ENCODE data around the gene RNF141. TPM values are rescaled to one million over a fixed set of nuclear protein-coding genes. Genes with fewer than 3 reads are reported as not detected.

RNF141 gene
- total and polyA plus RNA-seq, 2 donors (not counting 3 experiments of a cell fraction or from before 2014, with no cell fraction given) = 9.4 to 32.4 TPM

DNA sequence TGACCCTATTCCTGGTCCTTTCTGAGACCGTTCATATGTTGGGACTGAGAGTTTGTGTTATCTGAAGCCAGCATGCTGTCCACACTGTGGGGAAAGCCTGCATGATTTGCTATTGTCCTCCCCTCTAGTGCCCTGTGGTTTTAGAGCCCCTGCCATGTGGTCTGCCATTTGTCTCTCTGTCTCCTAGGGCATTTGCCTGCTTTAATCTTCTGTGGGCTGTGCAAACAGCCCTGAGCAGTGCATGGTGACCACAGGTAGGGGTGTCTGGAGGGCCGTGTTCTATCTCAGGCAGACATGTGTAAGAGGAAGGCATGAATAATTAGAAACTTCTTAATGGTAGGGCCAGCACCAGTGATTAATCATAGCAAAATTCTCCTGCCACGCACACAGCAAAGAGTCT lies 62.9 kb downstream of the RNF141 start:
- Histone ChIP-seq H3K4me2 (ENCODE audit: insufficient read depth, low read length) (no peak overlapping the region), H3K79me2 (ENCODE audit: control insufficient read depth, insufficient read depth, low read length) (no peaks in the 10 kb centered on the region), H3K36me3 (ENCODE audit: control insufficient read depth in 2 of 2, extremely low read depth in 1 of 2, insufficient read depth in 2 of 2, low read length in 2 of 2) (no peaks in the 10 kb centered on the region), H3K27ac (ENCODE audit: insufficient read depth, low read depth, low read length) (no peak overlapping the region), H3K4me1 (ENCODE audit: control insufficient read depth, extremely low read depth, insufficient read depth, low read length) (no peaks in the 10 kb centered on the region), H2AFZ (ENCODE audit: low read depth, low read length) (no peak overlapping the region), H4K20me1 (replicated peaks; ENCODE audit: control insufficient read depth, extremely low read depth, insufficient read depth, low read length) (no peaks in the 10 kb centered on the region), H3K9me3 (replicated peaks; ENCODE audit: control insufficient read depth, insufficient read depth, low read length) (no peaks in the 10 kb centered on the region), H3K4me3 (replicated peaks in 1 of 3; ENCODE audit: insufficient read depth in 1 of 3, low read depth in 1 of 3, low read length in 3 of 3) (no peak overlapping the region), H3K9ac (replicated peaks; ENCODE audit: extremely low read depth, insufficient read depth, low read length) (no peak overlapping the region), H3K27me3 (ENCODE audit: control insufficient read depth in 2 of 2, insufficient read depth in 2 of 2, low read length in 2 of 2) (no peaks in the 10 kb centered on the region), H3K9me1 (replicated peaks; ENCODE audit: control insufficient read depth, extremely low read depth, insufficient read depth, low read length) (no peaks in the 10 kb centered on the region)
- POLR2A ChIA-PET = no interaction called here
- TF ChIP-seq POLR2AphosphoS5 (IDR thresholded peaks at IDR 0.05; ENCODE audit: insufficient read depth, low read depth, low read length) = no peak
- no peak for TF ChIP-seq FOS (IDR thresholded peaks at IDR 0.05; ENCODE audit: borderline replicate concordance, insufficient read depth, low read length)
- no peak for TF ChIP-seq MYC (IDR thresholded peaks at IDR 0.05; ENCODE audit: low read depth, low read length)
- TF ChIP-seq, protein P1, sequence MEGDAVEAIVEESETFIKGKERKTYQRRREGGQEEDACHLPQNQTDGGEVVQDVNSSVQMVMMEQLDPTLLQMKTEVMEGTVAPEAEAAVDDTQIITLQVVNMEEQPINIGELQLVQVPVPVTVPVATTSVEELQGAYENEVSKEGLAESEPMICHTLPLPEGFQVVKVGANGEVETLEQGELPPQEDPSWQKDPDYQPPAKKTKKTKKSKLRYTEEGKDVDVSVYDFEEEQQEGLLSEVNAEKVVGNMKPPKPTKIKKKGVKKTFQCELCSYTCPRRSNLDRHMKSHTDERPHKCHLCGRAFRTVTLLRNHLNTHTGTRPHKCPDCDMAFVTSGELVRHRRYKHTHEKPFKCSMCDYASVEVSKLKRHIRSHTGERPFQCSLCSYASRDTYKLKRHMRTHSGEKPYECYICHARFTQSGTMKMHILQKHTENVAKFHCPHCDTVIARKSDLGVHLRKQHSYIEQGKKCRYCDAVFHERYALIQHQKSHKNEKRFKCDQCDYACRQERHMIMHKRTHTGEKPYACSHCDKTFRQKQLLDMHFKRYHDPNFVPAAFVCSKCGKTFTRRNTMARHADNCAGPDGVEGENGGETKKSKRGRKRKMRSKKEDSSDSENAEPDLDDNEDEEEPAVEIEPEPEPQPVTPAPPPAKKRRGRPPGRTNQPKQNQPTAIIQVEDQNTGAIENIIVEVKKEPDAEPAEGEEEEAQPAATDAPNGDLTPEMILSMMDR (IDR thresholded peaks at IDR 0.05; ENCODE audit: extremely low read depth in 1 of 2, insufficient read depth in 1 of 2, low read depth in 1 of 2, low read length in 2 of 2) = no peak
- no peak for TF ChIP-seq EZH2 (IDR thresholded peaks at IDR 0.05; ENCODE audit: borderline replicate concordance, low read depth, low read length, severe bottlenecking)
- TF ChIP-seq POLR2A (IDR thresholded peaks at IDR 0.05; ENCODE audit: low read depth, low read length) = no peak
- no peak for TF ChIP-seq JUN (IDR thresholded peaks at IDR 0.05; ENCODE audit: borderline replicate concordance, insufficient read depth, insufficient read length, low read depth)
- TF ChIP-seq, protein P2, sequence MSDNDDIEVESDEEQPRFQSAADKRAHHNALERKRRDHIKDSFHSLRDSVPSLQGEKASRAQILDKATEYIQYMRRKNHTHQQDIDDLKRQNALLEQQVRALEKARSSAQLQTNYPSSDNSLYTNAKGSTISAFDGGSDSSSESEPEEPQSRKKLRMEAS (IDR thresholded peaks at IDR 0.05; ENCODE audit: insufficient read depth, insufficient read length) = no peak
- no peak for TF ChIP-seq GATA2 (IDR thresholded peaks at IDR 0.05; ENCODE audit: insufficient read depth, insufficient read length, low read depth, low read length)
- no peak for FAIRE-seq
- BruUV-seq (replicated peaks) = no TSS peak
- dilution Hi-C loops (cut with MboI; ENCODE audit: extremely low pct_ligation_motif_present, low sequenced_read_pairs) (no loop called here), intact Hi-C loops (cut with micrococcal nuclease) (no loop called here)
- CTCF ChIA-PET = no interaction called here
- DNase-seq (ENCODE audit: low read depth, low spot score) = no peak
